ENCODE data around the gene USP6NL.

DNA sequence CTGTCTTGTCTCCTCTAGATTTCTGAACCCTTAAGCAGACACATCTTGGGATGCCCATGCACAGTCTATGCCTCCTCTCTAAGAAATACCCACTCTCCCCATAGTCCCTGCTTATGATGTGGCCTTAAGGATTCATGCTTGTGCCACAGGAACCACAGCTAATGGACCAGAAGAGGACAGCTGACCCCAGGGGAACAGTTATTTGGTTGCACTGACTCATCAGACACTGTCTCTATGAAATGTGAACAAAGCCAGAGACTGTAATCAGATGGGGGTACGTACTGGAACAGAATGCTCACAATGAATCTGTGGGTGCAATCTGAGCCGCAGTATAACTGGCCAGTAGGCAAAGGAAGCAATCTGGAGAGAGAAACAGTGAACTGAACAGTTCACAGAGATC, 121.9 kb downstream of the USP6NL start:
- TF ChIP-seq, protein P1, sequence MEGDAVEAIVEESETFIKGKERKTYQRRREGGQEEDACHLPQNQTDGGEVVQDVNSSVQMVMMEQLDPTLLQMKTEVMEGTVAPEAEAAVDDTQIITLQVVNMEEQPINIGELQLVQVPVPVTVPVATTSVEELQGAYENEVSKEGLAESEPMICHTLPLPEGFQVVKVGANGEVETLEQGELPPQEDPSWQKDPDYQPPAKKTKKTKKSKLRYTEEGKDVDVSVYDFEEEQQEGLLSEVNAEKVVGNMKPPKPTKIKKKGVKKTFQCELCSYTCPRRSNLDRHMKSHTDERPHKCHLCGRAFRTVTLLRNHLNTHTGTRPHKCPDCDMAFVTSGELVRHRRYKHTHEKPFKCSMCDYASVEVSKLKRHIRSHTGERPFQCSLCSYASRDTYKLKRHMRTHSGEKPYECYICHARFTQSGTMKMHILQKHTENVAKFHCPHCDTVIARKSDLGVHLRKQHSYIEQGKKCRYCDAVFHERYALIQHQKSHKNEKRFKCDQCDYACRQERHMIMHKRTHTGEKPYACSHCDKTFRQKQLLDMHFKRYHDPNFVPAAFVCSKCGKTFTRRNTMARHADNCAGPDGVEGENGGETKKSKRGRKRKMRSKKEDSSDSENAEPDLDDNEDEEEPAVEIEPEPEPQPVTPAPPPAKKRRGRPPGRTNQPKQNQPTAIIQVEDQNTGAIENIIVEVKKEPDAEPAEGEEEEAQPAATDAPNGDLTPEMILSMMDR (conservative IDR thresholded peaks at IDR 0.05; ENCODE audit: low read depth, low read length) = no peak
- no peak for TF ChIP-seq EZH2 (IDR thresholded peaks at IDR 0.05; ENCODE audit: low read length, unreplicated experiment)

All from PC-3 (cell line).